Vagina (tissue), 2 donors: ENCODE measurements around the gene SLC39A9.

Source experiments
- CTCF ChIP-seq, 3 experiments: fragments of 450-650 bp in 2 of 3; fragments of 200-600 bp in 1 of 3; sonication (generic) in 1 of 3; IDR thresholded peaks; one replicate each; pipeline ENCODE4 v1.5.1; 2017 to 2019; ENCODE audit warnings: antibody characterized with exemption in 3 of 3, mild to moderate bottlenecking in 2 of 3, moderate library complexity in 2 of 3
- POLR2A ChIP-seq, 2 donors: fragments of 450-650 bp; IDR thresholded peaks; one replicate each; pipeline ENCODE4 v1.6.1; 2017; ENCODE audit warnings: antibody characterized with exemption in 2 of 2, mild to moderate bottlenecking in 2 of 2, moderate library complexity in 2 of 2

DNA sequence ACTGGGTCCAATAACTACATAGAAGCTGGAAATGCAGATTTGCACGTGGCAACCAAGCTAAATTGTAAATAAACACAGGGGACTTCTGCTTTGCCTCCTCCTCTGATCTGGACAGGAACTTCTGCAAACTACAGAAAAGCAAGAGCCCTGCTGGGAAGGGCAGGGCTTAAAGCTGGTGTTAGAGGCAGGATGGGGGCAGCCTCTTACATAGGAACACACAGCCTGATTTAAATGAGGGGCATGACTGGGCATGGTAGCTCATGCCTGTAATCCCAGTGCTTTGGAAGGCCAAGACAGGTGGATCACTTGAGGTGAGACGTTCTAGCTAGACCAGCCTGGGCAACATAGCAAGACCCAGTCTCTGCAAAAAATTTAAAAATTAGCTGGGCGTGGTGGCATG, 47.1 kb upstream of the SLC39A9 start:
- no peak for TF ChIP-seq CTCF (IDR thresholded peaks at IDR 0.05)
- TF ChIP-seq POLR2A (IDR thresholded peaks at IDR 0.05), result no peak
